PC-9 (cell line): ENCODE data around the gene RCC2. TPM values are rescaled to one million over a fixed set of nuclear protein-coding genes. Genes with fewer than 3 reads are reported as not detected.
"Not testable (repeated sequence)": the region's sequence is repeated elsewhere in the genome, so short reads cannot be mapped to it uniquely, and the experiment has no call there.

Experiments
- BruUV-seq: library from RNA; stranded (reverse); fragments of 400-500 nt; replicated peaks from 2 replicates; lab custom pipeline; 2021; lab: Mats Ljungman, UMichigan
- CTCF ChIA-PET: fragments of 300-600 bp; sonication (Branson Sonifier 250); formaldehyde crosslinking; loops from one replicate; lab custom pipeline; 2022; ENCODE audit warnings: antibody characterized with exemption; lab: Charles Lee
- POLR2A ChIA-PET: fragments of 300-600 bp; sonication (Branson Sonifier 250); formaldehyde crosslinking; loops from one replicate; lab custom pipeline; 2022; ENCODE audit warnings: antibody characterized with exemption; ENCODE audit not compliant: unreplicated experiment; lab: Charles Lee
- DNase-seq, 2 experiments: peaks; one replicate each; pipeline versions ENCODE4 v3.0.0 to v3.0.0-alpha.2; 2015 to 2022; ENCODE audit warnings: mixed read lengths in 1 of 2
- H2AFZ ChIP-seq: fragments of 200-600 bp; sonication (generic); 2 replicates; pipeline ENCODE4 v1.8.1; 2017; ENCODE audit warnings: antibody characterized with exemption
- H3F3A ChIP-seq: fragments of 200-600 bp; sonication (generic); 2 replicates; pipeline ENCODE4 v1.8.1; 2017; ENCODE audit warnings: antibody characterized with exemption, mild to moderate bottlenecking, low read depth; ENCODE audit not compliant: insufficient read depth
- H3K27ac ChIP-seq: fragments of 200-600 bp; sonication (generic); 2 replicates; pipeline ENCODE4 v1.6.1; 2016; ENCODE audit warnings: mixed run types
- H3K27me3 ChIP-seq: fragments of 200-600 bp; sonication (generic); 2 replicates; pipeline ENCODE4 v1.6.1; 2016; ENCODE audit warnings: low read depth, mixed run types; ENCODE audit not compliant: insufficient read depth
- H3K36me3 ChIP-seq: fragments of 200-600 bp; sonication (generic); 2 replicates; pipeline ENCODE4 v1.6.1; 2016; ENCODE audit warnings: low read depth, mixed run types
- H3K4me1 ChIP-seq: fragments of 200-600 bp; sonication (generic); replicated peaks from 2 replicates; pipeline ENCODE4 v1.6.1; 2016; ENCODE audit warnings: mixed run types; ENCODE audit not compliant: insufficient read depth
- H3K4me2 ChIP-seq: fragments of 200-600 bp; sonication (generic); 2 replicates; pipeline ENCODE4 v1.6.1; 2017; ENCODE audit warnings: mixed run types
- H3K4me3 ChIP-seq: fragments of 200-600 bp; sonication (generic); 2 replicates; pipeline ENCODE4 v1.6.1; 2016; ENCODE audit warnings: mixed run types
- H3K79me2 ChIP-seq: fragments of 200-600 bp; sonication (generic); 2 replicates; pipeline ENCODE4 v1.6.1; 2017; ENCODE audit warnings: low read depth, mixed run types
- H3K9me2 ChIP-seq: fragments of 200-600 bp; sonication (generic); 2 replicates; pipeline ENCODE4 v1.8.1; 2017; ENCODE audit warnings: mild to moderate bottlenecking; ENCODE audit not compliant: insufficient read depth
- H3K9me3 ChIP-seq: fragments of 200-600 bp; sonication (generic); 2 replicates; pipeline ENCODE4 v1.8.1; 2016; ENCODE audit warnings: low read depth; ENCODE audit not compliant: insufficient read depth
- H4K20me1 ChIP-seq: fragments of 200-600 bp; sonication (generic); 2 replicates; pipeline ENCODE4 v1.8.1; 2017; ENCODE audit not compliant: insufficient read depth
- EZH2 ChIP-seq: fragments of 200-600 bp; sonication (generic); IDR thresholded peaks from 2 replicates; pipeline ENCODE4 v1.8.0; 2017; ENCODE audit warnings: antibody characterized with exemption, low read depth
- intact Hi-C: fragments of 100-400 bp; cut with micrococcal nuclease; formaldehyde crosslinking; loops from one replicate; pipeline ENCODE4 v1.10.0; 2022; ENCODE audit not compliant: unreplicated experiment
- total RNA-seq: library from RNA; stranded (reverse); gene quantifications from 2 replicates; pipeline ENCODE4 v1.2.3, GENCODE V29; 2021
- TF ChIP-seq, protein P1 (sequence below): fragments of 200-600 bp; sonication (generic); conservative IDR thresholded peaks from 2 replicates; pipeline ENCODE4 v1.6.1; 2017; ENCODE audit warnings: mixed run types, antibody characterized with exemption, mild to moderate bottlenecking, moderate library complexity

The RCC2 gene
- total RNA-seq, 1 experiment from 2014 or later = 170 TPM

DNA sequence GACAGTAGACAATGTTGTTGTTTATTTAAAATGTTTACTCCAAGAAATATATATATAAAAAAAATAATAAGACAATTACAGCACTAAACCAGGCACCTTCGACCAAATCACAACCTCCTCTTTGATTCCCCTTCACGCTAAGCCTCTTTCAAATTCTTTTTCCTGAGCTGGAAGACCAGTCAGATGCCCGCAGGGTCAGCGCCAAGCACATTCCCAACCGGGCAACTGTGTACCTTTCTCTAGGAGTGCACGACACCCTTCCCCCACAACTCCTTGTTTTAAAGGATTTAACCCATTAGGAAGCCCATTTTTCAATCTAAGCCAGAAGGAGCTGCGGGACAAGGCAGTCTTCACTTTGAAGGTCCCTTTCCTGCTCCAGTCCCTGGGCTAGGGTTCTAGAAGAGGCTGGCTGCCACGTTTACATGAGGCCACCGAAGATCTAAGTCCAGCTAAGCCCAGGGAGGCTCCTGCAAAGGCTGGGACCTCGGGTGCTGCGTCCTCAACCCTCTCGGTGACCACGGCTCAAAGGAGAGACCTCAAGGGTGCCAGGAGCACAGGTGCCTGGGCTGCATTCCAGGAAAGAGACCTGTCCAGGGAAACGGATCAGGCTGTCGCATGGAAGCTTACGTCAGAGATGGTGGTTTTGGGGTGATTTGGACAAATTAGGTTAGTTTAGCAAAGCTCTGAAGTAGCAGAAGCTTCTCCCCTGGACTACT lies 32.6 kb downstream of the RCC2 start:
- CTCF ChIA-PET = interaction anchor here (0.6 to 1.1 kb wide), 3 partner anchors 55 to 1174 kb away, joined by 3 to 14 read pairs (median 4); no protein-coding TSS in a partner anchor
- H3K9me2 ChIP-seq, H3K27ac ChIP-seq, H3K4me3 ChIP-seq, H3K9me3 ChIP-seq, BruUV-seq, H3F3A ChIP-seq, H3K36me3 ChIP-seq, H2AFZ ChIP-seq, DNase-seq, H4K20me1 ChIP-seq, H3K79me2 ChIP-seq, H3K27me3 ChIP-seq, H3K4me2 ChIP-seq: not testable (repeated sequence)
- POLR2A ChIA-PET = interaction anchor here (0.6 kb wide), 1 partner anchor 795 kb away, joined by 4 read pairs; no protein-coding TSS in a partner anchor
- intact Hi-C loops = loop anchor here (1.0 kb wide), 4 partner anchors 70 to 348 kb away; no protein-coding TSS in a partner anchor
- H3K4me1 ChIP-seq = peaks cover 11% of the 10 kb centered on the region

DNA sequence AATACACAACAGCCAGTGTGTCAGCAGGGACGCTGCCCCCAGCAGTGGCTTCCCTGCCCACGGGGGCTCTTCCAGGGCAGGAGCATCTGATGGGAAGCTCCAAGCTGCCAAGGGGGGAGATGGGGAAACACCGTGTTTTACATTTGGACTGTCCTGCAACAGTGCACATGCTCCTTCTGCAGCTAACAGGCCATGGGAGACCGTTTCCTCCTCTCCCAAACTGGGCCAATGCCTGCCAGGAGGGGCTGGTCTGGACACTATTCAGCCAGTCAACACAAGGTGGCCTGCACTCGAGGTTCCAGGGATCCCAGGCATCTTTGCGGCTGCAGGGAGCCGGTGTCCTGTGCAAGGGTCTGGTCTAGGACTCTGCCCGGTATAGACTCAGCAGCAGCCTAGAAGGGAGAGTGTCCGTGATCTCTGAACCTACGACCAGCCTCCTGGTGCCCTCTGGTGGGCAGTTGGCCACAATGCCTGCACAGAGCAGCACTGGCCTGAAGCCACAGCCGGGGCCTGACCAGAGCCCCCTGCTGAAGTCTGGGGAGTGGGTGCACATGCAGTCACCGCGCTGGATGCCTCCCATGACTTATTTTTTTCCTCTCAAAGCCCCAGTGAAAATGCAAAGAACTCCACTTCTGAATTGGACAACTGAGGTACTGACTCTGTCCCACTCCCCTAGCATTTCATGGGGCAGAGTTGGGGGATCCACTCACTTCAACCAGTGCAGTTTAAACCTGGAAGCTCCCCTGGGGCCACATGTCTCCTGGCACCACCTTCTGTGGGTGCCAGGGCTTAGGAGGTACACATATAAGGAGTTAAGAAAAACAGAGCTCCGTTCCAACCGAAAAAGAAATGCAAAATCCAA lies 33.3 kb downstream of the RCC2 start:
- intact Hi-C loops = loop anchor here (1.0 kb wide), 4 partner anchors 69 to 347 kb away; no protein-coding TSS in a partner anchor
- no peak overlapping the region for H3K4me2 ChIP-seq
- H3K4me3 ChIP-seq = no peak overlapping the region
- no peak overlapping the region for H3K27ac ChIP-seq
- H4K20me1 ChIP-seq = no peaks in the 10 kb centered on the region
- no peaks in the 10 kb centered on the region for H3K9me3 ChIP-seq
- no peaks in the 10 kb centered on the region for H3K79me2 ChIP-seq
- H3K9me2 ChIP-seq = no peaks in the 10 kb centered on the region
- H3K4me1 ChIP-seq = peaks cover 11% of the 10 kb centered on the region
- POLR2A ChIA-PET = interaction anchor here (0.7 kb wide), 1 partner anchor 358 kb away, joined by 5 read pairs; no protein-coding TSS in a partner anchor
- no TSS peak for BruUV-seq
- CTCF ChIA-PET = interaction anchor here (0.6 to 1.1 kb wide), 2 partner anchors 54 to 345 kb away, joined by 4 to 14 read pairs; no protein-coding TSS in a partner anchor
- no peaks in the 10 kb centered on the region for H3K27me3 ChIP-seq
- peak; percentile 39 to 73 for DNase-seq
- no peaks in the 10 kb centered on the region for H3K36me3 ChIP-seq
- TF ChIP-seq, protein P1, sequence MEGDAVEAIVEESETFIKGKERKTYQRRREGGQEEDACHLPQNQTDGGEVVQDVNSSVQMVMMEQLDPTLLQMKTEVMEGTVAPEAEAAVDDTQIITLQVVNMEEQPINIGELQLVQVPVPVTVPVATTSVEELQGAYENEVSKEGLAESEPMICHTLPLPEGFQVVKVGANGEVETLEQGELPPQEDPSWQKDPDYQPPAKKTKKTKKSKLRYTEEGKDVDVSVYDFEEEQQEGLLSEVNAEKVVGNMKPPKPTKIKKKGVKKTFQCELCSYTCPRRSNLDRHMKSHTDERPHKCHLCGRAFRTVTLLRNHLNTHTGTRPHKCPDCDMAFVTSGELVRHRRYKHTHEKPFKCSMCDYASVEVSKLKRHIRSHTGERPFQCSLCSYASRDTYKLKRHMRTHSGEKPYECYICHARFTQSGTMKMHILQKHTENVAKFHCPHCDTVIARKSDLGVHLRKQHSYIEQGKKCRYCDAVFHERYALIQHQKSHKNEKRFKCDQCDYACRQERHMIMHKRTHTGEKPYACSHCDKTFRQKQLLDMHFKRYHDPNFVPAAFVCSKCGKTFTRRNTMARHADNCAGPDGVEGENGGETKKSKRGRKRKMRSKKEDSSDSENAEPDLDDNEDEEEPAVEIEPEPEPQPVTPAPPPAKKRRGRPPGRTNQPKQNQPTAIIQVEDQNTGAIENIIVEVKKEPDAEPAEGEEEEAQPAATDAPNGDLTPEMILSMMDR = peak; percentile 78
- TF ChIP-seq EZH2 = no peak
- H2AFZ ChIP-seq = no peak overlapping the region
- peaks cover 6% of the 10 kb centered on the region; the same call in 1 of the 2 replicates for H3F3A ChIP-seq

DNA sequence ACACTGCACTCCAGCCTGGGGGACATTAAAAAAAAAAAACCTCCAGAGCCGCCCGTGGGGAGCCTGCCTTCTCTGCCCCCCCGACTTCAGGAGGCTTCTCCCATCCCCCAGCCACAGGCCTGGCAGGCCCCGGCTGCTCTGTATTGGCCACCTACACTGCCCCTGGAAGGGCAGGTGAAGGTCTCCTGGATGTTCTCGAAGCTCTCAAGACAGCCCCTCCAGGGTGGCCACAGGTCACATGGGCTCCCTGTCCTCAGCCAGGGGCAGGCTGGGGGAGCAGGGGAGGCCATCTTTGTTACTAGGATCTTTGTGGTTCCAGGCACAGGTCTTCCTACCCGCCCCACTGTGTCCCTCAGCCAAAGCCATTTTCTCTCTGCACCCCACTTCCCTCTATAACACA lies 34.7 kb downstream of the RCC2 start:
- H3K4me3 ChIP-seq = no peak overlapping the region
- no TSS peak for BruUV-seq
- no peaks in the 10 kb centered on the region for H4K20me1 ChIP-seq
- H3K4me2 ChIP-seq = no peak overlapping the region
- H3K27me3 ChIP-seq = no peaks in the 10 kb centered on the region
- DNase-seq = no peak
- H2AFZ ChIP-seq = no peak overlapping the region
- H3K27ac ChIP-seq = no peak overlapping the region
- ChIA-PET POLR2A (no interaction called here), CTCF (interaction anchor here (0.6 to 0.9 kb wide), 2 partner anchors 35 to 64 kb away, joined by 3 to 5 read pairs; no protein-coding TSS in a partner anchor)
- TF ChIP-seq, protein P1 = no peak
- TF ChIP-seq EZH2 = no peak
- intact Hi-C loops = no loop called here
- no peaks in the 10 kb centered on the region for H3K9me3 ChIP-seq
- H3K79me2 ChIP-seq = no peaks in the 10 kb centered on the region
- H3F3A ChIP-seq = peaks cover 7% of the 10 kb centered on the region; the same call in 1 of the 2 replicates
- no peaks in the 10 kb centered on the region for H3K9me2 ChIP-seq
- no peaks in the 10 kb centered on the region for H3K36me3 ChIP-seq
- H3K4me1 ChIP-seq = peaks cover 11% of the 10 kb centered on the region
